NCI-H2081 (cell line): Measurements from ENCODE around the gene PTPN12.
"Not testable (repeated sequence)": the region's sequence is repeated elsewhere in the genome, so short reads cannot be mapped to it uniquely, and the experiment has no call there.

Source experiments
- DNase-seq, 2 experiments: peaks; one replicate each; lab custom pipeline; 2025; lab: John Stamatoyannopoulos, UW

Gene PTPN12

DNA sequence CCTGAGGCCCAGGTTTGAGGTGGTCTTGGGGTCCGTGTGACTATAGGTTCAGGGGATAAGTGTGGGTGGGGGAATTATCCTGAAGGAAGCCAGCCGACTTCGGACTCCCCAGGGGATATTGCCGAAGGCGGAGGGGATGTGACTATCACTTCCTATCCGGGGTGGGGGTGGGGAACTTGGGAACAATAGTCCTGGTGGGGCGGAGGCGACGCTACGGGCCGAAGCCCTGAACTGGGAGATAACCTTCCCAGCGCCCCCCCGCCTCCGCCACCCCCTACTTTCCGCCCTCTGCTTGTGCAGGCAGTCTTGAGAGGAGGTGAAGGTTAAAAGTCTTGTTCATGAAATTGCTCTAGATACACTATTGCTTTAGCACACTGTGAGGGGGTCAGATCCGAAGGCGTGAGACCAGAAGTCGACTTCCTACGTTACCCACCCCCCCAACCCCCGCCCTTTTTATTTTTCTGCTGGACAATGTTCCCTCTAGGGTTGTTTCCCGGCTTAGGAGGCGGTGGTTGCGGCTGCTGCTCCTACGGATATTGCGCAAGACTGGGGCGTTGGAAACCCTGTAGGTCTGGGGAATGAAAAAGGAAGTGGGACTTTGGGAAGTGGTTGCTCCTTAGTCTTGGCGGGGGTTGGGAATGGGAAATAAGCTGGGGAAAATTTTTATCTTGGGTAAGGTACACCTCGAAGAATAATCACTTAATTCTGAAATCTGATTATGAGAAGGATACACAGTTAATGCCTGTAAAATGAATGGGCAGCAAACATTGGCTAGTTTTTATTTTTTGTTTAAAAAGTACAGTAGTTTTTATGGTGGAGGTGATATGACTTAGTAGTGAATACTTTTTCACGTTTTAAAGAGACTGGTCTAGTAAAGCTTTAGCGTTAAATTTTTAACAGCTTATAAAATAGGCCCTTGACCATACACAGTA lies 1.5 kb downstream of the PTPN12 start:
- peak; percentile 76 to 83 for DNase-seq

DNA sequence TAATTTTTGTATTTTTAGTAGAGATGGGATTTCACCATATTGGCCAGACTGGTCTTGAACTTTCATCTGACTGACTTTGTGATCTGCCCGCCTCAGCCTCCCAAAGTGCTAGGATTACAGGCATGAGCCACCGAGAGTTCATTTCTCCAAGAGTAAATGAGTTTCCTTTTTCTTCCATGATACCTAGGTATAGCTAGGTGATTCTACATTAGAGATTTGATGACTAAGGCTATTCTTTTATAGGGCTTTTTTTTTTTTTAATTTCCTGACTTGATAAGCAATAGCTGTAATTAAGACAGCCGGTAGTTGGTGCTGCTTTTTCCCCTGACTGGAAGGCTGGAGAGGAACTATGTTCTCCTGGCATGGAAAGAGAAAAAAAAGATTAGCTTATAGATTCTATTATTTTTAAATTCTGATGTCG lies 3.3 kb downstream of the PTPN12 start:
- DNase-seq: no peak

DNA sequence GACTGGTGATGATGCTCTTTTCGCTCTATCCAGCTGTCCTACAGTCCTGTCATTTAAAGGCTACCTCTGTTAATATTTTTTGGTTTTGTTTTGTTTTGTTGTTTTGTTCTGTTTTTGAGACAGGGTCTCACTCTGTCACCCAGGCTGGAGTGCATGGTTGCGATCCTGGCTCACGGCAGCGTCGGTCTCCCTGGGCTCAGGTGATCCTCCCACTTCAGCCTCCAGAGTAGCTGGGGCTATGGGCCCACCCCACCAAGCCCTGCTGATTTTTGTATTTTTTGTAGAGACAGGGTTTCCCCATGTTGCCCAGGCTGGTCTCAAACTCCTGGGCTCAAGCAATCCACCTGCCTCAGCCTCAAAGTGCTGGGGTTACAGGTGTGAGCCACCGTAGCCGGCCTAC lies 3.9 kb downstream of the PTPN12 start:
- not testable (repeated sequence) for DNase-seq

DNA sequence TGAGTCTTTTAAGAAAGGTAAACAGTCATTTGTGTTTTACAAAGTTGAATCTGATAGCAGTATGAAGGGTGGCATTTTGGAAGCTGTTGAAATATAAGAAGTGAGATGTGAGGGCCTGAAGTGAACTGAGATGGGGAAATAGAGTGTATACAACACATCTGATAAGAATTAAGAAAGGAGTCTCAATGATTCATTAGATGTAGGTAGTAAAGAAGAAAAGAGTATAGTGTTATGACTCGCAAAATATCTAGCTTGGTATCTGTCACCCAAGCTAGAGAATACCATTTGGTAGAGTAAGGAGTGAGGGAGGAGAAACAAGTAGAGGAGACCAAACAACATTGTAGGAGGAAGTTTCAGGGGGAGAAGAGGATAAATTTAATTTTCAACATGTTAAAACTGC lies 5.3 kb downstream of the PTPN12 start:
- DNase-seq: no peak

DNA sequence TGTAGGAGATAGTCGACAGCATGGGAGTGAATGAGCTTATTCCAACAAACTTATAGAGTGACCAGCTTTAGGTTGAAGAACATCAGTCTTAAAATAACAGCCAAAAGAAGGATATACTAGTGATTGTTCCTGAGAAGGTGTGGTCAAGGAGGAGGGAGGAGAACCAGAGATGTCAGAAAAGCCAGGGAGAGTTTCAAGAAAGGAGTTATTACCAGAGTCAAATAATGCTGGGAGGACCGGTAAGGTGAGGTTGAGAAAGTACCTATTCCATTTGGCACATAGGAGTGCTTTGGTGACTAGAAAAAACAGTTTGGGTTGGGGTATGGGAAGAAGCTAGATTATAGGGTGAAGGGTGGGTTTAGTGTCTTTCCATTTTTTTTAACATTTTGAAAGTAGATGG lies 5.8 kb downstream of the PTPN12 start:
- DNase-seq: no peak

DNA sequence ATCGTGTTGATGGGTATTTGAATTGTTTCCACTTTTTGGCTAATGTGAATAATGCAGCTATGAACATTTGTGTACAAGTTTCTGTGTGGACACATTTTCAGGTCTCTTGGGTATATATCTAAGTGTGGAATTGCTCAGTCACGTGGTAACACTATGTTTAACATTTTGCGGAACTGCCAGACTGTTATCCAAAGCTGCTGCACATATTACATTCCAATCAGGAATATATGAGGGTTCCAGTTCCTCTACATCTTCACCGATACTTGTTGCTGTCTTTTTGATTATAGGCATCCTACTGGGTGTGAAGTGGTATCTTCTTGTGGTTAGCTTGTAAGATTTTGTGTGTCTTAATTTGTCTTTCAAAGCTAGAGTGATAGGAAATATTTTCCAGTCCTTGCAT lies 6.8 kb downstream of the PTPN12 start:
- no peak for DNase-seq

DNA sequence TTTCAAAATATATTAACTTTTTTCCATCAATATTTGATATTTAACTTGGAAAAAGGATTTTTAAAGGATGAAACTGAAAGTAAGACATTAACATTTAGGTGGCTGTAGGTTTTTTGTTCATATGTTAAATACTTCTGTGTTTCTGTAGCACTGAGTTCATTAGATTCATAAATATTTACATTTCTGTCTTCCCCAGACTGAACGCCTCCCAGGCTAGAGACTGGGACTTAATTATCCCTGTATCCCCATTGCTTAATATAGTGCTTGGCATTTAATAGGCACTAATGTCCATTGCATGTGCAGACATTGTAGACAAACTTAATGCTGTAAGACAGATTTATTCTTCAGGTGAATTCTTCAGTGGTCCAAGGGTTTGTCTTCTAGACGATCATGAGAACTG lies 7.4 kb downstream of the PTPN12 start:
- DNase-seq: no peak

DNA sequence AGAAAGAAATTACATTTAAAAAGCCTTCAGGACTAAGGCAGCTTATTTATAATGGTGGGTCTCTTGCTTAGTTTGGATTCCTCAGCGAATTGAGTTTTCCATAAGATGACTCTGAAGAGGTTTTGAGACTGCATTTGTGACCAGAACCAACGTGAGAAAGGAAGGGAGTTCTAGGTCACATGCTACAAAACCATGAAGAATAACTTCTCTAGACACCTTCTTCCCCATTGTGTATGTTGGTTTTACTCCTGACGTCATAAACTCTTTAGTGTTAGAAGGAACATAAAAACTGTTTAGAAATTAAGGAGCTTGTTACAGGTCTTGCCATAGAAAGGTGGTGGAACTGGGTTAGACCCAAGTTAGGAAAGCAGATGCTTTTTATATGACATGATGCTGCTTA lies 11.1 kb downstream of the PTPN12 start:
- DNase-seq: no peak

DNA sequence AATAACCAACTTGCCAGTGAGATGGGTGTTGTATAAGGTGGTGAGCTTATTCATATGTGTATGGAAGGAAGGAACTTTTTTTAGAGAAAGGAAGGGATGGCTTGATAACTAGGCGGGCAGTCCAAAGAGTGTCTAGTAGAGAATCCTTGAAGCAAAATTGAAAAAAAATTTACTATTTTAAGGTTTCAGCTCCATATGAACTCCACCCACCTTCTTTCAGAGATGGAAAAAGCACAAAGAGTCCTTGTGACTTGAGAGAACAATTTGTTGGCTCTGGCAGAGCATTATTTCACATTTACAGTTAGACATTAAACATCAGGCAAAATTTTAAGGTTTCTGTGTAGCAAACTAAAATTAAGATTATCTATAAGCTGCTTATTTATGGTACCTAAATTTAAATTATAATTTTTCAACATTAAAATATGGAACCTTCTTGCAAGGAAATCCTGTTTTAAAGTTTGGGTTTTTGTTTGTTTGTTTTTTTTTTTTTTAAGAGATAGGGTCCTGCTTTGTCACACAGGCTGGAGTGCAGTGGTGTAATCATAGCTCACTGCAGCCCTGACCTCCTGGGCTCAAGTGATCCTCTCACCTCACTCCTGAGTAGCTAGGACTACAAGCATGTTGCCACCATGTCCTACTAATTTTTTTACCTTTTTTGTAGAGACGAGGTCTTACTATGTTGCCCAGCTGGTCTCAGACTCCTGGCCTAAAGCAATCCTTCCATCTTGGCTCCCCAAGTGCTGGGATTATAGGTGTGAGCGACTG lies 12.2 kb downstream of the PTPN12 start:
- no peak for DNase-seq

DNA sequence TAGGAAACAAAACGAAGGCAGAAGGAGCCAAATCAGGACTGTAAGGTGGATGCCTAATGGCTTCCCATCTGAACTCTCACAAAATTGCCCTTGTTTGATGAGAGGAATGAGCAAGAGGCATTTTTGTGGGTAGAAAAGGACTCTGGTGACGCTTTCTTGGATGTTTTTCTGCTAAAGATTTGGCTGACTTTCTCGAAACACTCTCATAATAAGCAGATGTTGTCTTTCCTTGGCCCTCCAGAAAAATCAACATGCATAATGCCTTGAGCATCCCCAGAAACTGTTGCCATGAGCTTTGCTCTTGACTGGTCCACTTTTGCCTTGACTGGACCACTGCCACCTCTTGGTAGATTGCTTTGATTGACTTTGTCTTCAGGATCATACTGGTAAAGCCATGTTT lies 13.5 kb downstream of the PTPN12 start:
- DNase-seq: no peak

DNA sequence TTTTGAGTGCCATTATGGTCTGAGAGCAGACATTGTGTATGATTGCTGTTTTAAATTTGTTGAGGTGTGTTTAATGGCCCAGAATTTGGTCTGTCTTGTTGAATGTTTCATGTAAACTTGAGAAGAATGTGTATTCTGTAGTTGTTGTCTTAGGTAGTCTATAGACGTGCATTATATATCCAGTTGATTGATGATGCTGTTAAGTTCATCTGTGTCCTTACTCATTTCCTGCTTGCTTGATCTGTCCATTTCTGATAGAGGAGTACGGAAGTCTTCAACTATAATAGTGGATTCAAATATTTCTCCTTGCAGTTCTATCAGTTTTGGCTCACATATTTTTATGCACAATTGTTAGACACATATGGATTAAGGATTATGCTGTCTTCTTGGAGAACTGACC lies 16.0 kb downstream of the PTPN12 start:
- no peak for DNase-seq

DNA sequence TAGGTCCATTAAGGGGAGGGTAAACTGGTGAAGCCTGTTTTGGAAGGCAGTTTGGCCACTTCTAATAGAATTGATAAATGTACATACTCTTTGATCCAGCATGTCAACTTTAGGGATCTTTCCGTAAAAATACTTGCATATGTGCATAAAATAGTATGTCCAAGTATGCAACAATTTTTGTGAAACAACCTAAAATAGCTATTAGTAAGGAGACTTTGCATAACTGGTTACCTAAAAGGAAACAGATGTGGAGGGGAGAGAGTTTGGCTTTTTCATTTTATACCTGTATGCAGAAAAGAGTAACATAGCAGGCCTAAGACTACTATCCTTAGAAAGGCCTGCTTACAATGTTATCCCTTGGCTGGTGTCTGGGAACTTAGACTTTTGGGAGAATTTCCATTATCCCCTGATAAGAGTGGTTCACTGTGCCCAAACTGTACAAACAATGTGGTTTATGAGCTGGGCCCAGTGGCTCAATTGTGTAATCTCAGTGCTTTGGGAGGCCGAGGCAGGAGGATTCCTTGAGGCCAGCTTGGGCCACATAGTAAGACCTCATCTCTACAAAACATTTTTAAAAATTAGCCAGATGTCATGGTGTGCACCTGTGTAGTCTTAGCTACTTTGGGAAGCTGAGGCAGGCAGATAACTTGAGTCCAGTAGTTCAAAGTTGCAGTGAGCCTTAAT lies 21.3 kb downstream of the PTPN12 start:
- DNase-seq: no peak

DNA sequence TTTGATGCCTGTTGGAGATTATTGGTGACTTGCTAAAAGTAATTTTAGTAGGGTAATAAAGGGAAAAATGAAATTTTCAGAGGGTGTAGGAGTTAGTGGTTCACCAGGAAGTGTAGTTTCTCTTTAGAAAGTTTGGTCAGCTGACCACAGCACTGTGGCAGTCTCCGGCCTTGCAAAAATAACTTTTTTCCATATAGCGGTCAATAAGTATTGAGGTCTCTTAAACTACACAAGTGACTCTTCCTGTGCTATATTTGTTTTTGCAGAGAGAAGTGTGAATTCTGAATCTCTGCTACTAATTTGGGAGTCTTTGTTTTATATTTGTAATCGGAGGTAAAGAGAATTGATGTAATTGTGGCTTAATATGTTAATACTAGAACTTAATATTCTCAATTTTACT lies 24.3 kb downstream of the PTPN12 start:
- DNase-seq: no peak

DNA sequence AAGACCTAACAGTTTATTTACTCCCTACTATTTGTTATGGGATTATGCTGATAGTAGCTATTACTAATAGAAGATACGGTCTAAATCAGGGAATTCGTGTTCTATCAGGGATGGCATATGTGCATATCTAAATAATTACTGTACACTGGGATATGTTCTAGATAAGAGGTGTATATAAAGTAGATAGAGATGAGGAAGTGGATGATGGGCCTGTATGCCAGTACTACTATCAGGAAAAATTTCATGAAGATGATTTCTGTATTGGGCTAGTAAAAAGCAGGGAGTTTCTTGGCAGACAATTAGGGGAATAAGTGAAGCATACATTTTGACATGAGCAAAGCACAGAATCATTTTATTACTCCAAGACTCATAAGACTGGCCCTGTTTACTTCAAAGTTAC lies 26.2 kb downstream of the PTPN12 start:
- no peak for DNase-seq

DNA sequence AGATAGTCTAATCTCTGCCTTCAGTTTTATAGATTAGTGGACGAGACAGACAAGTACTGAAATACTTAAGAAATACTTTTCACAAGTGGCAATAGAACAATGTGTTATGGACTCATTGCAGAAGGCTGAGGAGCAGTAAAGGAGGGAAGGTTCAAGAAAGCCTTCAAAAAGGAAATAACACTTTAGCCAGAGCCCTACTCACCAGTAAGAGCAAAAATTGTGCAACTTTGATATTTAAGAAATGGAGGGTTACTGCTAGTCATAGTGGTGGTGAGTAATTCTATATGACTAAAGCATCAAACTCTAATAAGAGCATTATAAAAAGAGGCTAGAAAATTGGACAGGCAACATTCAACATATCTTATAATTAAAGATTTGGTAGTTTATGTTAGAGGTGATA lies 28.8 kb downstream of the PTPN12 start:
- DNase-seq: no peak

DNA sequence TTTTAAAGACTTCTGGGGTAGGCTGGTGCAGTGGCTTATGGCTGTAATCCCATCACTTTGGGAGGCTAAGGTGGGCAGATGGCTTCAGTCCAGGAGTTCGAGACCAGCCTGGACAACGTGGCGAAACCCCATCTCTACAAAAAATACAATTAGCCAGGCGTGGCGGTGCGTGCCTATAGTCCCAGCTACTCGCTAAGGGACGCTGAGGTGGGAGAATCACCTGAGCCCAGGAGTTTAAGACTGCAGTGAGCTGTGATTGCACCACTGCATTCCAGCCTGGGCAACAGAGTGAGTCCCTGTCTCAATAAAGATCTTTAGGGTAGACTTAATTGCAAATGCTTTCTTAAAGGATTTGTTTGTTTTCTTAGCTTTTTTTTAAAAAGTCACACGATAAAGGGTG lies 29.3 kb downstream of the PTPN12 start:
- no peak for DNase-seq

DNA sequence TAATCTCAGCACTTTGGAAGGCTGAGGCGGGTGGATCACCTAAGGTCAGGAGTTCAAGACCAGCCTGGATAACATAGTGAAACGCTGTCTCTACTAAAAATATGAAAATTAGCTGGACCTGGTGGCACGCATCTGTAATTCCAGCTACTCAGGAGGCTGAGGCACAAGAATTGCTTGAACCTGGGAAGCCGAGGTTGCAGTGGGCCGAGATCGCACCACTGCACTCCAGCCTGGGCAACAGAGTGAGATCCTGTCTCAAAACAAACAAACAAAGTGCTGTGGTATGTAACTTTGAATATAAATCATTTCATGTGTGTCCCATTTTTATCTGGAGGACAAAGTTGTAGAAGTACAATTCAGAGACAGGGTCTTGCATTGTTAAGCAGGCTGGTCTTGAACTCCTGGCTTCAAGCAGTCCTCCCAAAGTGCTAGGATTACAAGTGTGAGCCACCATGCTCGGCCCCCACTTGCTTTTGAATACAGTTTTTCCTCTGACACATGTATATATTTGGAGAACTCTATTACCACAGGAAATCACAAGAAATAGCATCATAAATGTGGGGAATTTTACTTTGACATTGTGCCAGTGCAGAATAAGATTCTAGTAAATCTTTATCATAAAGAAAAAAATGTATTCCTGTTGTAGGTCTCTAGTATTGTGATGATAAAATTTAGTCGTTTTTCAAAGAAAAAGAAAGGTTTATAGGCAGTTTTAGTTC lies 32.6 kb downstream of the PTPN12 start:
- DNase-seq: no peak

DNA sequence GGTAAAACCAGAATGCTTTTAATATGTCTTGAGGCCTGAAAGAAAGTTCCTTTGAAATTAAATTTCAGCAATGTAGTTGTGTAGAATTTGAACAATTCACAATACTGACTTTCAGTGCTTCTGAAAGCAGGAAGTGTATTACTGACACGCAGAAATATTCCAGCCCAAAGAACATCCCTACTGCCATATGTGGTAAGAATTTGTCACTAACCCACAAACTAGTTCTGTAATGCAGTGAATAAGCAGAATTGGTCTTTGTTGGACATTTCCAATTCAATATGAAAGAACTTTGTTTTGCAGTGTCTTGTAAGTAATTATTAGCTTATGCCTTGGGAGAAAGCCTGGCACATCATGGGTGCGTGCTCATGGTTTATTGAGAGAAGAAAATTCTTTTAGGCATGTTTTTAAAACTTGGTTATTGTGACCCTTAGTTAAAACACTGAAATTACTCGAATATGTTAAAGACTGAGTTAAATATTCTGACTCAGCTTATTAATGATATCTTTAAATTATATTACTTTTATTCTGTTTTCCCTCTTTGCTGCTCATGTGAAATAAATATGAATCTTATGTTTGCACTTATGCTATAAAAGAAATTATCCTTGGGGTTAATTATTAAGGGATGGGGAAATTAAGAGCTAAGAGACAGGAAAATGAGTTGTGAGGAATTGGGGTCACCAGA lies 33.4 kb downstream of the PTPN12 start:
- no peak for DNase-seq

DNA sequence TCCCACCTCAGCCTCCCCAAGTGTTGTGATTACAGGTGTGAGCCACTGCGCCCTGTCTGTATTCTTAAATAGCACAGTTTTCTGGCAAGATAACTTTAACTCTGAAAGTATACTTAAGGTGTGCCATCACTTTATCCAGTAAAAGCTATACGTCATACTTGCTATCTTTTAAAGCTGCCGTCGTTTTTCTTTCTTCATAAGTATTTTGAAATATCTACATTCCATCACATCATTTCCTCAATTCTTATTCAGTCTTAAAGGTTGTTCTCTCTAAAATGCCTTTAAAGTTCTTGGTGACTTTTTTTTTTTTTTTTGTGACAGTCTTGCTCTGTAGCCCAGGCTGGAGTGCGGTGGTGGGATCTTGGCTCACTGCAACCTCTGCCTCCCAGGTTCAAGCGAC lies 34.7 kb downstream of the PTPN12 start:
- no peak for DNase-seq

DNA sequence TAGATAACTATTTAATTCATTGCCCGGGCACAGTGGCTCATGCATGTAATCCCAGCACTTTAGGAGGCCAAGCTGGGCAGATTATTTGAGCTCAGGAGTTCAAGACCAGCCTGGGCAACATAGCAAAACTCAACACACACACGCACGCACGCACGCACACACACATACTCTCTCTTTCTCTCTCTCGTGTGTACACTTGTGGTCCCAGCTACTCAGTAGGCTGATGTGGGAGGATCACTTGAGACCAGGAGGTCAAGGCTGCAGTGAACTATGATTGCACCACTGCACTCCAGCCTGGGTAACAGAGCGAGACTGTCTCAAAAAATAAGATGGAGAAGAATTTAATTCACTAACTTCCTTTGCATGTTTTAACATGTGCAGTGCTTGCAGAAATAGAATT lies 38.1 kb downstream of the PTPN12 start:
- no peak for DNase-seq

DNA sequence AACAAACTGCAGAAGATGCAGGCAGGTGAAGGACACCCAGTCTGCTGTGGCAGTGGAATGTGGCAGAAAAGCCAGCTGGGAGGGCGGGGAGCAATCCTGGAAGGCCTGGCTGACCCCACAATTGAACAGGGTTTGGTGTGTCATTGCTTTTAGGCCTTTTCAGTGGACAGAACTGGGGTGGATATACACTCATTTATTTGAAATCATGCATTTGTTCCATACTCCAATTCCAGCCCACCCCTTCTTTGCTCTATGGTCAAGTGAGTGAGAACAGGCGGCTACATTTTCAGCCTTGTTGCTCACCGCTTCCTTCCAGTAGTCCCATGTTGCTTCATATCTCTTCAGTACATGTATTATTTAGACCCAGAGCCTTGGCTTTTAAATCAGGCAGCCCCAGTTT lies 39.8 kb downstream of the PTPN12 start:
- no peak for DNase-seq

DNA sequence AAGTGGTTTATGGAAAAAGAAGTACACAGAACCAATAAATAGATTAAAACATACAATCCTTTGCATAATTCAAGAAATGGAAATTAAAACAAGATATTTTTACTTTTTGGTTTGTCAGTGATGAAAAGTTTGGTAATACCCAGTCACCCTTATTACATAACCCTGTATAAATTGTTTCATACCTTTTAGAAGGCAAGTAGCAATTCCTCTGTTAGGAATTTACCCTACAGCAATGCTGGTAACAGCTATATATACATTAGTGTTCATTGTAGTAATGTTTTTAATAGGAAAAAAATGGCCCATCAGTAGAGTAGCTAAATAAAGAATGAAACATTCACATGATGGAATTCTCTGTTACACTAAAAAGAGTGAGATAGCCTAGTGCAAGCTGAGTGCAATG lies 42.7 kb downstream of the PTPN12 start:
- DNase-seq: no peak
